ENCODE measurements around the gene WNT6.
A peak's percentile ranks its signal among the peaks of the same experiment; 100 is the strongest.

Gene WNT6

GRCh38 chr2:218893349-218894150 is 33.9 kb downstream of the WNT6 start:
- peak overlapping the region; percentile 58 for H3K27ac ChIP-seq (ENCODE audit: low read depth, low read length)
- no peaks in the 10 kb centered on the region for H3K79me2 ChIP-seq (ENCODE audit: control insufficient read depth, low read length)
- H3K9me3 ChIP-seq (ENCODE audit: control insufficient read depth, insufficient read depth, low read length) = no peaks in the 10 kb centered on the region
- H3F3A ChIP-seq (ENCODE audit: control insufficient read depth, insufficient read depth) = no peaks in the 10 kb centered on the region; the same call in 1 of the 2 replicates
- no peaks in the 10 kb centered on the region for H3K9me2 ChIP-seq (replicated peaks; ENCODE audit: control insufficient read depth, low read length)
- H3K27me3 ChIP-seq (ENCODE audit: control insufficient read depth, low read length) = peaks cover 17% of the 10 kb centered on the region
- H3K4me1 ChIP-seq (ENCODE audit: control insufficient read depth, low read length) = peaks cover 71% of the 10 kb centered on the region
- no peak for TF ChIP-seq CTCF (IDR thresholded peaks at IDR 0.05; ENCODE audit: low read depth, low read length, poor library complexity, severe bottlenecking)
- H3K4me3 ChIP-seq (ENCODE audit: low read length) = peak overlapping the region; percentile 82
- no peaks in the 10 kb centered on the region for H3K36me3 ChIP-seq (ENCODE audit: control insufficient read depth, low read length)
- H4K20me1 ChIP-seq (ENCODE audit: control insufficient read depth, insufficient read depth, low read depth, low read length) = no peaks in the 10 kb centered on the region
- peak overlapping the region; percentile 93 for H3K4me2 ChIP-seq (ENCODE audit: low read length)

- H3K4me2 ChIP-seq (ENCODE audit: low read length) = peak overlapping the region; percentile 93
- no peaks in the 10 kb centered on the region for H3K9me3 ChIP-seq (ENCODE audit: control insufficient read depth, insufficient read depth, low read length)
- peak overlapping the region; percentile 58 for H3K27ac ChIP-seq (ENCODE audit: low read depth, low read length)
- no peaks in the 10 kb centered on the region for H4K20me1 ChIP-seq (ENCODE audit: control insufficient read depth, insufficient read depth, low read depth, low read length)
- no peaks in the 10 kb centered on the region for H3K9me2 ChIP-seq (replicated peaks; ENCODE audit: control insufficient read depth, low read length)
- H3K79me2 ChIP-seq (ENCODE audit: control insufficient read depth, low read length) = no peaks in the 10 kb centered on the region
- peaks cover 73% of the 10 kb centered on the region for H3K4me1 ChIP-seq (ENCODE audit: control insufficient read depth, low read length)
- TF ChIP-seq CTCF (IDR thresholded peaks at IDR 0.05; ENCODE audit: low read depth, low read length, poor library complexity, severe bottlenecking) (no peak), EZH2phosphoT487 (IDR thresholded peaks at IDR 0.05; ENCODE audit: borderline replicate concordance, low read length) (no peak)
- peaks cover 20% of the 10 kb centered on the region for H3K27me3 ChIP-seq (ENCODE audit: control insufficient read depth, low read length)
- peak overlapping the region; percentile 82 for H3K4me3 ChIP-seq (ENCODE audit: low read length)
- H3F3A ChIP-seq (ENCODE audit: control insufficient read depth, insufficient read depth) = no peaks in the 10 kb centered on the region
- no peaks in the 10 kb centered on the region for H3K36me3 ChIP-seq (ENCODE audit: control insufficient read depth, low read length)
Observed at GRCh38 chr2:218894151-218894879, 34.7 kb downstream of the WNT6 start.

DNA sequence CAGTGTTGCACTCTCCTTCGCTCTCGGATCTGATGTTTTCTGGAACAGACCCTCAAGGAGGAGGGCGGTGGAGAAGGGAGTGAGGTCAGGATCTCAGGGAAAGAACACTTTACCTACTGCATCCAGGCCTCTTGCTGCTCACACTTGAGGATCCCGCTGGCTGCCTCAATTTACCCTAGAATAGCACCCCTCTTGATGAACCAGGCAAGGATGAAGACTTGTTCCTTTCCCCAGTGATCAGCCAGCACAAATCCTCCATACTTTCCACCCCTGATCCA is 35.2 kb downstream of the WNT6 start:
- Histone ChIP-seq H3K4me2 (ENCODE audit: low read length) (peak overlapping the region; percentile 93), H3K9me3 (ENCODE audit: control insufficient read depth, insufficient read depth, low read length) (no peaks in the 10 kb centered on the region), H3K4me3 (ENCODE audit: low read length) (peak overlapping the region; percentile 82; the same call in 1 of the 2 replicates), H3K4me1 (ENCODE audit: control insufficient read depth, low read length) (peaks cover 73% of the 10 kb centered on the region), H3K27me3 (ENCODE audit: control insufficient read depth, low read length) (peaks cover 22% of the 10 kb centered on the region), H3K27ac (ENCODE audit: low read depth, low read length) (no peak overlapping the region), H4K20me1 (ENCODE audit: control insufficient read depth, insufficient read depth, low read depth, low read length) (no peaks in the 10 kb centered on the region), H3F3A (ENCODE audit: control insufficient read depth, insufficient read depth) (0 out of 2 replicates have a peak, but pooled peaks cover 3% of the 10 kb centered on the region), H3K36me3 (ENCODE audit: control insufficient read depth, low read length) (no peaks in the 10 kb centered on the region), H3K9me2 (replicated peaks; ENCODE audit: control insufficient read depth, low read length) (no peaks in the 10 kb centered on the region), H3K79me2 (ENCODE audit: control insufficient read depth, low read length) (no peaks in the 10 kb centered on the region)
- TF ChIP-seq CTCF (IDR thresholded peaks at IDR 0.05; ENCODE audit: low read depth, low read length, poor library complexity, severe bottlenecking) (no peak), EZH2phosphoT487 (IDR thresholded peaks at IDR 0.05; ENCODE audit: borderline replicate concordance, low read length) (no peak)

Data from DOHH2 (cell line).